NCI-H510A (cell line): Measurements from ENCODE around the gene SH3GLB2.
"Not testable (repeated sequence)": the region's sequence is repeated elsewhere in the genome, so short reads cannot be mapped to it uniquely, and the experiment has no call there.

ENCODE experiments used
- DNase-seq: peaks from one replicate; lab custom pipeline; 2025; lab: John Stamatoyannopoulos, UW

The SH3GLB2 gene

DNA sequence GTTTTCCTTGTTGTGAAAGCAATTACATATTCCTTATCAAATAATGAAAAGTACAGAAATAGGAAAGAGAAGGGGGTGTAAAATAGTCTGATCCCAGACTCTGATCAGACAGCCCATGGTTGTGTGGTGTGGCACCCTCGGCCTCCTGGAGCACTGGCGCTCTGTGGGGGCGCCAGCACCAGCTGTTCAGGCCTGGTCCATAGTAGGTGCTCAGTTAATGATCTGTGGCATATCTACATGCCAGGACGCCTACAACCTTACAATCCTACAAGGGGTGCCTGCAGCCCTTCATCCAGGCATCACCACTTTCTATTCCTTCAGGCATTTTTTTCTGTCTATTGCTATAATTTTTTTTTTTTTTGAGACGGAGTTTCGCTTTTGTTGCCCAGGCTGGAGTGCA lies 24.9 kb upstream of the SH3GLB2 start:
- DNase-seq = no peak

GRCh38 chr9:129052592-129052991 lies 24.5 kb upstream of the SH3GLB2 start:
- DNase-seq = no peak

DNA sequence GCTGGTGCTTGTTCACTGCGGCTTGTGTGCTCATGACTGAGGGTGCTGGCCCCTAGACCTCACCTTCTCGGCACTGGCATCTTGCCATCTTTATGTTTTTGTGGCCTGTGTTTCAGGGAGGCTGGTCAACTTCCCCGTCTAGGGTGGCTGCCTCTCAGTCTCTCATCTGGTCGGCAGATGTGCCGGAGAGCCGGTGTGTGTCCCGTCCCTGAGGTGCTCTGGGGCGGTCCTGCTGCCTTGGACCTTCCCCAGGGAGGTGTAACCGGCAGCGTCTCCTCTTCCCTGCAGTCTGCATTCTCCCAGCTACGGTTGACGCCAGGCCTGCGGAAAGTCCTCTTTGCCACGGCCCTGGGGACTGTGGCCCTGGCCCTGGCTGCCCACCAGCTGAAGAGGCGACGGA lies 13.9 kb upstream of the SH3GLB2 start:
- DNase-seq = no peak

- DNase-seq = no peak
These were observed 12.0 kb upstream of the SH3GLB2 start for GRCh38 chr9:129040113-129040643.

- DNase-seq = no peak
These were observed 10.2 kb upstream of the SH3GLB2 start for GRCh38 chr9:129038109-129038852.

GRCh38 chr9:129037767-129038098 lies 9.6 kb upstream of the SH3GLB2 start:
- no peak for DNase-seq

GRCh38 chr9:129036923-129037766 lies 9.0 kb upstream of the SH3GLB2 start:
- DNase-seq = no peak

DNA sequence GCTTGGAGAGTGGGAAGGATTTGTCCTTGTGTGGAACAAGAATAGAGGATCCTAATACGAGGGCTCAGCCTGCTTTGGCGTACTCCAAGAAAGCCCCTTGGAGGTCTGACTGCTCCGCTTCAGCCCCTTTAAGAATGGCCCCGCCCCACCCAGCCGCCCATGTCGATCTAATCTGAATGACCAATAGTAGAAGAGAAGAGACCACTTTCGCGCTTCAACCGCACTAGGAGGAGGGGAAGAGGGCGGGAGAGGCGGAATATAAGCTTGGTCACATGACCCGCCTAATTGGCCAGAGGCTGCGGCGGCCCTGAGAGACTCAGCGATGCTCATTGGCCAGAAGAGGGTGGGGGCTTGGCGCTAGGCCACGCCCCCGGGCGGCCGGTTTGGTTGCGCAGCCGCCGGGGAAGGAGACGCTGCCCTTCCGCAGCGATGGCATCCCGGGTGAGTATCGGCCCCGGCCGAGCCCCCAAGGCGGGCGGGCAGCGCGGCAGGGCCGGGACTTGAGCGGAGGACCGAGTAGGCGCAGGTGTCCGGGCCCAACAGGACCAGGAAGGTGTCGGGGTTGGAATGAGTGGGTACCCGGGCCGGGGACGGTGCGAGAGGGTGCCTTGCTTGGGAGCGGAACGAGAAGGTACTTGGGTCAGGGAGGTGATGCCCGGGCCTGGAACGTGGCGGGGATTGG lies 8.3 kb upstream of the SH3GLB2 start, which contains the start of gene MIGA2:
Gene MIGA2 (plus strand): TSS at position 386 of the 682 bp plus-strand sequence. CDS start 3,969 bp downstream, outside the sequence.
- DNase-seq = peak; percentile 98

GRCh38 chr9:129035838-129036237 lies 7.7 kb upstream of the SH3GLB2 start:
- DNase-seq = not testable (repeated sequence)

DNA sequence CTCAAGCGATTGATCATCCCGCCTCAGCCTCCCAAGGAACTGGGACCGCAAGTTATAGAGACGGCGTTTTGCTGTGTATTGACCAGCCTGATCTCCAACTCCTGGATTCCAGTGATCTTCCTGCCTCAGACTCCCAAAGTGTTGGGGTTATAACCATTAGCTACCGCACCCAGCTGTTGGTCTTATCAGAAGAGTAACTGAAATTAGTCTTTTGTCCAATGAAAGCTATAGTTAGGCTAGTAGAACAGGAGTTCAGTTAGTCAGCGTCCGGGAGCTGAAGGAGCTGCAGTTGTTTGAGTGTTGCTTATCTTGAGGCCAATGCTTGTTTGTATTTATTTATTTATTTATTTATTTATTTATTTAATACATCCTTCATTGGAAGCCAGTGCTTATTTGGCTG lies 5.1 kb upstream of the SH3GLB2 start:
- no peak for DNase-seq

GRCh38 chr9:129032541-129033159 lies 4.5 kb upstream of the SH3GLB2 start:
- no peak for DNase-seq

- DNase-seq = no peak
These were observed 3.4 kb upstream of the SH3GLB2 start for GRCh38 chr9:129031514-129031913.

- DNase-seq = no peak
These were observed 2.1 kb upstream of the SH3GLB2 start for GRCh38 chr9:129030191-129030590.

DNA sequence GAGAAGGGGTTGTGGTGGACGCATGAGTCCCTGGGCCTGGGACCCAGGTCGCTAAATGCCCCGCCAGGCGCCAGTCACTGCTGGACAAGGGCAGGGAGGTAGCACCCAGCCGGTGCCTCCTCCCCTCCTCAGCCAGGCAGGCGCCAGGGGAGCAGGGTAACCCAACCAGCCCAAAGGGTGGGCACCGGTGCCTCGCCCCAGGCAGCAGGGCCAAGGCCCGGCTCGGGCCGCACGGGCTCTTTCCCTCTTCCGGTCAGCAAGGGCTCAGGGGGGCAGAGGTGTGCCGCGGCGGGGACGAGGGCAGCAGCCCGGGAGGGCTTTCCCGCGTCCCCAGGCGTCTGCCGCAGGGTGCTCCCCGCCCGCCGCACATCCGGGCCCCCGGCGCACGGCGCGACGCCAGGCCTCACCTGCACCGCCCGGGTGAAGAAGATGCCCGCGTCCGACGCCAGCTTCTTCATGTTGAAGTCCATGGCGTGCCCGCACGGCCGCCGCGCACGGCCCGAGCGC lies 393 bp downstream of the SH3GLB2 start:
- peak; percentile 46 for DNase-seq

- DNase-seq = no peak
These were observed 877 bp downstream of the SH3GLB2 start for GRCh38 chr9:129027224-129027684.

DNA sequence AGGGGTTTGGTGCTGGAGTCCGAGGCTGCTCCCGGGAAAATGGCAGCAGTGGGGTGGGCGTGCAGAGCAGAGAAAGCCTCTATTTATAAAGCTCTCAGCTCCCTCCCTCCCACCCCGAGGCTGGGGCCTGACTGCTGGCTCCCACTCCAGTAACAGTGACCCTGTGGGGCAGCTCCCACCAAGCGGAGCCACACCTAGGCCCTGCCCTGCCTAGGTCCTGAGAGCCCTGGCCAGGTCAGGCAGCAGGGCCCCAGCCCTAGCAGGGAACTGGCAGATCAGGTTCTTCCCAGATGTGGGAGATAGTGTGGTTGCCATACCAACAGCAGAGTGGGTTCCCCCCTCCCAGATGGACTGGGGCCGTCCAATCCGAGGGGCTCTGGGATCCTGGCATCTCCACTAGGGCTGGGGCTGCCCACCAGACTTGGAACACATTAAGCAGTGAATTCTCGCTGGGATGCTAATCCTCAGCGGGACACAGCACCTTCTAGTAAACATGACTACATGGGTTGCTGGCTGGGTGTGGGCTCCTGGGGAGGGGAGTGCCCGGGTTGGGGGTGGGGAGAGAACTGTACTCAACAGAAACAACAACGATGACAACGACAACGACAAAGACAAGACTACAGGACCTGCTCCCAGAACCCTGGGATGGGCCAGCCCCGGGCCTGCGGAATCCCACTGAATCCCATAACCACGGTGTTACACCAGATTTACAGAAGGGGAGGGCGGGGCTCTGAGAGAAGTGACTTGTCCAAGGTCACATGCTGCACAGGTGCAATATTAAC lies 1.5 kb downstream of the SH3GLB2 start:
- DNase-seq = peak; percentile 57

GRCh38 chr9:129023908-129024233 lies 4.3 kb downstream of the SH3GLB2 start:
- DNase-seq = no peak

DNA sequence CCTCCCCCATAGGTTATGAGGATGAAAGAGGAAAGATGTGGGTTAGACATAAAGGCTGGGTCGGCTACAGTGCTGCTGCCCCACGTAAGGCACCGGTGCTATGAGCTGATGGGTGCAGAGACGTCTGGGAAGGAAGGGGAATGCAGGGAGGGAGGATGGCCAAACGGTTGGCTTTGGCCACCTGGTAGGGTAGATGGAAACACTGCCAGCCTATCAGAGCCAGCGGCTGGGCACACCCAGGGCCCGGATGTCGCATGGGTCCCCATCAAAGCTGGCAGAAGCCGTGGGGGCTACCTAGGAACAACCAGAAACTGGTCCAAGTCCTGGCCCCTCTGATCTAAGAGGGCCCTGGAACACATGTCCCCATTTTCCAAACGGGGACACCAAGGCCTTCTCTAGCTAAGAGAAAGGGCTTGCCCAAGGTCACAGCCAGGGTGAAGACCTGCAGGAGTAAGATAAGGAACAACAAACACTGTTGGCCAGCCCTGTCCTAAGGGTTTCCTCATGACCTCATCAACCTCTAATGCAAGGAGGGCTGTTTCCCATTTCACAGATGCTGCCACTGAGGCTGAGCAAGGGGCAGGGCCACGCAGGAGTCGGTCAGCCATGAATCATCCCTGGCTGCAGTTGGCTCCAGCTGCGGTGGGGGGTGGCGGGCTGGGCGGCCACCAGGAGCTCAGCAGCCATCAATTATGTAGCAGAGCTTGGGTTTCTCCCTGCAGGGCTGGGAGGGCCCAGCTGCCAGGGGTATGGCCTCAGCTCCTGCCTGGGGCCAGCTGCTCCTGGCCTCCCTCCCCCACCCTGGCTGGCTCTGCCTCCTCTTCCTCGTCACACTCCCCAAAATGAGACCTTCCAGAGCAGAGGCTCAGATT lies 4.9 kb downstream of the SH3GLB2 start:
- DNase-seq = no peak

GRCh38 chr9:129022037-129022436 lies 6.1 kb downstream of the SH3GLB2 start:
- DNase-seq = no peak

GRCh38 chr9:129021091-129021490 lies 7.0 kb downstream of the SH3GLB2 start:
- no peak for DNase-seq
